B cell (primary cell): ENCODE measurements around the gene CALML5. TPM values are rescaled to one million over a fixed set of nuclear protein-coding genes. Genes with fewer than 3 reads are reported as not detected.

Source experiments
- ATAC-seq: fragments of 200-7000 bp; cut with Tn5 transposase; one replicate; pipeline ENCODE4 v1.10.0; 2021; ENCODE audit warnings: low read depth, mild to moderate bottlenecking, moderate number of reproducible peaks, moderate library complexity
- CTCF ChIA-PET: fragments of 350-600 bp; sonication (Branson Sonifier 250); formaldehyde crosslinking; loops from one replicate; lab custom pipeline; 2021; ENCODE audit warnings: antibody characterized with exemption, inconsistent platforms; lab: Charles Lee
- POLR2A ChIA-PET: fragments of 350-600 bp; sonication (Branson Sonifier 250); formaldehyde crosslinking; loops from one replicate; lab custom pipeline; 2021; ENCODE audit warnings: antibody characterized with exemption; lab: Charles Lee
- DNase-seq: peaks from one replicate; pipeline ENCODE4 v3.0.0; 2013
- H2AFZ ChIP-seq: 2 replicates; pipeline ENCODE4 v1.6.1; 2012; ENCODE audit warnings: mild to moderate bottlenecking, low read depth, low read length; ENCODE audit not compliant: insufficient read depth, poor library complexity, severe bottlenecking
- H3K27ac ChIP-seq, 2 donors: 1 replicate in 1 of 2; 2 replicates in 1 of 2; pipeline ENCODE4 v1.5.1; 2012 to 2013; ENCODE audit warnings: low read length in 2 of 2, mild to moderate bottlenecking in 2 of 2, moderate library complexity in 1 of 2
- H3K27me3 ChIP-seq, 4 experiments: fragments of 200-600 bp in 1 of 4; sonication (generic) in 1 of 4; replicated peaks in 1 of 4; 1 replicate in 2 of 4; 2 replicates in 2 of 4; pipeline versions ENCODE4 v1.6.1 to v1.7.0; 2013 to 2016; ENCODE audit warnings: low read length in 3 of 4, mild to moderate bottlenecking in 2 of 4, mixed read lengths in 1 of 4, moderate library complexity in 1 of 4; ENCODE audit not compliant: insufficient read depth in 4 of 4, control insufficient read depth in 3 of 4; ENCODE audit errors: control extremely low read depth in 1 of 4
- H3K36me3 ChIP-seq, 2 experiments: replicated peaks in 1 of 2; 1 replicate in 1 of 2; 2 replicates in 1 of 2; pipeline versions ENCODE4 v1.6.1 to v1.7.1; 2013; ENCODE audit warnings: low read length in 1 of 2; ENCODE audit not compliant: insufficient read depth in 2 of 2, control insufficient read depth in 1 of 2; ENCODE audit errors: control extremely low read depth in 1 of 2, extremely low read depth in 1 of 2
- H3K4me1 ChIP-seq, 2 donors: fragments of 200-600 bp in 1 of 2; sonication (generic) in 1 of 2; 1 replicate in 1 of 2; 2 replicates in 1 of 2; pipeline versions ENCODE4 v1.5.1 to v1.6.1; 2013 to 2017; ENCODE audit warnings: low read length in 2 of 2; ENCODE audit not compliant: control insufficient read depth in 2 of 2, insufficient read depth in 2 of 2
- H3K4me2 ChIP-seq: replicated peaks from 2 replicates; pipeline ENCODE3; 2012; ENCODE audit warnings: mild to moderate bottlenecking, low read depth, low read length; ENCODE audit not compliant: poor library complexity, severe bottlenecking
- H3K4me3 ChIP-seq, 5 experiments: fragments of 200-600 bp in 1 of 5; sonication (generic) in 1 of 5; 1 replicate in 3 of 5; 2 replicates in 2 of 5; pipeline versions ENCODE4 v1.5.1 to v1.7.0; 2011 to 2016; ENCODE audit warnings: low read length in 4 of 5, mild to moderate bottlenecking in 4 of 5, low read depth in 2 of 5, control low read depth in 1 of 5, moderate library complexity in 1 of 5; ENCODE audit not compliant: insufficient read depth in 1 of 5; ENCODE audit errors: control extremely low read depth in 1 of 5, extremely low read depth in 1 of 5
- H3K79me2 ChIP-seq: fragments of 200-600 bp; sonication (generic); one replicate; pipeline ENCODE4 v1.6.0; 2016; ENCODE audit warnings: low read length; ENCODE audit not compliant: control insufficient read depth, insufficient read depth
- H3K9ac ChIP-seq: fragments of 200-600 bp; sonication (generic); 2 replicates; pipeline ENCODE4 v1.6.1; 2017; ENCODE audit warnings: mild to moderate bottlenecking, low read length, moderate library complexity
- H3K9me3 ChIP-seq, 3 donors: one replicate each; pipeline versions ENCODE4 v1.6.1 to v1.7.1; 2013; ENCODE audit warnings: low read length in 2 of 3; ENCODE audit not compliant: control insufficient read depth in 2 of 3, insufficient read depth in 1 of 3; ENCODE audit errors: control extremely low read depth in 1 of 3
- H4K20me1 ChIP-seq: 2 replicates; pipeline ENCODE4 v1.6.0; 2012; ENCODE audit warnings: mild to moderate bottlenecking, low read length; ENCODE audit not compliant: insufficient read depth, control insufficient read depth, poor library complexity, severe bottlenecking
- H3K27ac Mint-ChIP-seq: one replicate; pipeline ENCODE4 v1.8.0; 2021; ENCODE audit warnings: mixed read lengths
- H3K27me3 Mint-ChIP-seq: one replicate; pipeline ENCODE4 v1.8.0; 2021; ENCODE audit warnings: mixed read lengths
- H3K4me1 Mint-ChIP-seq: one replicate; pipeline ENCODE4 v1.8.0; 2021; ENCODE audit warnings: mixed read lengths
- H3K4me3 Mint-ChIP-seq: one replicate; pipeline ENCODE4 v1.8.0; 2021; ENCODE audit warnings: mixed read lengths
- H3K9me3 Mint-ChIP-seq: one replicate; pipeline ENCODE4 v1.8.0; 2022; ENCODE audit warnings: mixed read lengths; ENCODE audit not compliant: insufficient read depth
- EZH2 ChIP-seq: IDR thresholded peaks from 2 replicates; pipeline ENCODE4 v1.6.1; 2012; ENCODE audit warnings: borderline replicate concordance, low read depth, mild to moderate bottlenecking, moderate library complexity, low read length; ENCODE audit not compliant: insufficient read depth, poor library complexity, severe bottlenecking
- WGBS: methylation state at CpG from one replicate; pipeline ENCODE4 v1.1.5; 2013; ENCODE audit warnings: missing lambda C conversion rate; ENCODE audit not compliant: insufficient coverage; 5-methylcytosine and 5-hydroxymethylcytosine counted together
- intact Hi-C: fragments of 100-400 bp; cut with micrococcal nuclease; formaldehyde crosslinking; loops from one replicate; pipeline ENCODE4 v1.10.0; 2022
- polyA plus RNA-seq: library from polyadenylated mRNA; depleted of rRNA; stranded (reverse); fragments of >200 nt; gene quantifications from 2 replicates; pipeline ENCODE4 v1.2.3, GENCODE V29; 2012
- total RNA-seq, 2 donors: library from RNA; stranded (reverse); fragments of 120-200 nt in 1 of 2; gene quantifications; 1 replicate in 1 of 2; 2 replicates in 1 of 2; pipeline versions ENCODE4 v1.2.3 to v1.2.4, GENCODE V29; 2013 to 2022
- TF ChIP-seq, protein P1 (sequence below): fragments of 200-600 bp; IDR thresholded peaks from one replicate; pipeline ENCODE4 v1.8.0; 2022; ENCODE audit warnings: antibody characterized with exemption, mild to moderate bottlenecking

Gene CALML5
- total and polyA plus RNA-seq, 2 donors (not counting 1 experiment from before 2014, with no cell fraction given): not detected

DNA sequence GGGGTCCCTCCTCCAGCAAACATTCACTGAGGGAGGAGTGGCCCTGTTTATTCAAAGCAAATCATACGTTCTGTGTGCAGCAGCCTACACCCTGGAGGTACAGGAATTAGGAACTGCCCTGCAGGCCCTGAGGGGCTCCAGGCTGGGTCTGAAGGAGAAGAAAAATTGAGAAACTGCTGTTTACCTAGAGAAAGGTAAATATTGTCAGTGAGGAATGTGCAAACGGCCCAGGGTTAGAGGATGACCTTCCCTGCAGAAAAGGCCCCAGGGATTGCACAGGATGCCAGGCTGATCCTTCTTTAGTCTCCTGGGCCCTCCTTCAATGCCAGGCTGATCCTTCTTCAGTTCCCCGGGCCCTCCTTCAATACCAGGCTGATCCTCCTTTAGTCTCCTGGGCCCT lies 5.7 kb downstream of the CALML5 start:
- H4K20me1 ChIP-seq: no peaks in the 10 kb centered on the region
- no peak overlapping the region for H3K4me3 ChIP-seq
- H3K27ac Mint-ChIP-seq: no peak overlapping the region
- H3K27me3 Mint-ChIP-seq: no peaks in the 10 kb centered on the region
- H3K9ac ChIP-seq: no peak overlapping the region
- H3K79me2 ChIP-seq: no peaks in the 10 kb centered on the region
- peaks cover 9% of the 10 kb centered on the region for H3K4me1 Mint-ChIP-seq
- WGBS: 82% methylated on average over 3 of the region's 3 CpGs
- H3K4me1 ChIP-seq: peaks cover 0 to 9% of the 10 kb centered on the region in 2 donors
- DNase-seq (no peak), ATAC-seq (no peak)
- H3K27ac ChIP-seq: no peak overlapping the region
- H3K4me2 ChIP-seq: no peak overlapping the region
- no peaks in the 10 kb centered on the region for H3K36me3 ChIP-seq
- ChIA-PET CTCF (no interaction called here), POLR2A (no interaction called here)
- H3K9me3 ChIP-seq: peaks cover 0 to 13% (median 2%) of the 10 kb centered on the region in 3 donors
- H3K4me3 Mint-ChIP-seq: no peak overlapping the region
- TF ChIP-seq, protein P1, sequence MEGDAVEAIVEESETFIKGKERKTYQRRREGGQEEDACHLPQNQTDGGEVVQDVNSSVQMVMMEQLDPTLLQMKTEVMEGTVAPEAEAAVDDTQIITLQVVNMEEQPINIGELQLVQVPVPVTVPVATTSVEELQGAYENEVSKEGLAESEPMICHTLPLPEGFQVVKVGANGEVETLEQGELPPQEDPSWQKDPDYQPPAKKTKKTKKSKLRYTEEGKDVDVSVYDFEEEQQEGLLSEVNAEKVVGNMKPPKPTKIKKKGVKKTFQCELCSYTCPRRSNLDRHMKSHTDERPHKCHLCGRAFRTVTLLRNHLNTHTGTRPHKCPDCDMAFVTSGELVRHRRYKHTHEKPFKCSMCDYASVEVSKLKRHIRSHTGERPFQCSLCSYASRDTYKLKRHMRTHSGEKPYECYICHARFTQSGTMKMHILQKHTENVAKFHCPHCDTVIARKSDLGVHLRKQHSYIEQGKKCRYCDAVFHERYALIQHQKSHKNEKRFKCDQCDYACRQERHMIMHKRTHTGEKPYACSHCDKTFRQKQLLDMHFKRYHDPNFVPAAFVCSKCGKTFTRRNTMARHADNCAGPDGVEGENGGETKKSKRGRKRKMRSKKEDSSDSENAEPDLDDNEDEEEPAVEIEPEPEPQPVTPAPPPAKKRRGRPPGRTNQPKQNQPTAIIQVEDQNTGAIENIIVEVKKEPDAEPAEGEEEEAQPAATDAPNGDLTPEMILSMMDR: no peak
- TF ChIP-seq EZH2: no peak
- peaks cover 0 to 5% (median 0%) of the 10 kb centered on the region in 4 experiments for H3K27me3 ChIP-seq
- H3K9me3 Mint-ChIP-seq: peaks cover 3% of the 10 kb centered on the region
- intact Hi-C loops: no loop called here
- no peak overlapping the region for H2AFZ ChIP-seq

- no peak overlapping the region for H3K4me2 ChIP-seq
- intact Hi-C loops: no loop called here
- no peaks in the 10 kb centered on the region for H4K20me1 ChIP-seq
- Mint-ChIP-seq H3K27ac (no peak overlapping the region), H3K4me3 (no peak overlapping the region), H3K27me3 (no peaks in the 10 kb centered on the region), H3K4me1 (peaks cover 9% of the 10 kb centered on the region), H3K9me3 (peaks cover 3% of the 10 kb centered on the region)
- H3K27ac ChIP-seq: no peak overlapping the region
- H3K4me3 ChIP-seq: no peak overlapping the region
- H3K36me3 ChIP-seq: no peaks in the 10 kb centered on the region
- H3K9ac ChIP-seq: no peak overlapping the region
- peaks cover 0 to 13% (median 2%) of the 10 kb centered on the region in 3 donors for H3K9me3 ChIP-seq
- no peak for DNase-seq
- TF ChIP-seq EZH2: no peak
- TF ChIP-seq, protein P1: no peak
- peaks cover 0 to 5% (median 0%) of the 10 kb centered on the region in 4 experiments for H3K27me3 ChIP-seq
- ATAC-seq: no peak
- peaks cover 0 to 9% of the 10 kb centered on the region in 2 donors for H3K4me1 ChIP-seq
- WGBS: 96% methylated on average over 9 of the region's 13 CpGs
- H2AFZ ChIP-seq: no peak overlapping the region
- H3K79me2 ChIP-seq: no peaks in the 10 kb centered on the region
- CTCF ChIA-PET: no interaction called here
- POLR2A ChIA-PET: no interaction called here
These were observed 6.3 kb downstream of the CALML5 start for GRCh38 chr10:5492929-5493576.
